Keratinocyte (primary cell): ENCODE data around the gene CCDC3. TPM values are rescaled to one million over a fixed set of nuclear protein-coding genes. Genes with fewer than 3 reads are reported as not detected.

ENCODE experiments used
- DNase-seq: peaks from one replicate; pipeline ENCODE4 v3.0.0-alpha.2; 2011; ENCODE audit warnings: low read depth, missing footprints, low spot score
- FAIRE-seq: peaks from 2 replicates; lab custom pipeline; 2011; peaks lifted over from hg19 to GRCh38; lab: Jason Lieb, UNC
- H2AFZ ChIP-seq: 2 replicates; pipeline ENCODE4 v1.6.0; 2012; ENCODE audit warnings: low read length, control low read depth, inconsistent platforms; ENCODE audit not compliant: control insufficient read depth
- H3K27ac ChIP-seq: 2 replicates; pipeline ENCODE4 v1.5.1; 2011; ENCODE audit warnings: low read length; ENCODE audit not compliant: control insufficient read depth, insufficient read depth
- H3K27me3 ChIP-seq: 3 replicates; pipeline ENCODE4 v1.6.0; 2011; ENCODE audit warnings: low read length; ENCODE audit not compliant: control insufficient read depth, insufficient read depth; ENCODE audit errors: extremely low read depth
- H3K36me3 ChIP-seq, 2 experiments: 2 replicates in 1 of 2; 3 replicates in 1 of 2; pipeline ENCODE4 v1.5.1; 2011; ENCODE audit warnings: low read length in 2 of 2, mild to moderate bottlenecking in 1 of 2; ENCODE audit not compliant: control insufficient read depth in 2 of 2, insufficient read depth in 2 of 2; ENCODE audit errors: extremely low read depth in 1 of 2
- H3K4me1 ChIP-seq: 3 replicates; pipeline ENCODE4 v1.5.1; 2011; ENCODE audit warnings: low read length; ENCODE audit not compliant: control insufficient read depth, insufficient read depth; ENCODE audit errors: extremely low read depth
- H3K4me2 ChIP-seq: 3 replicates; pipeline ENCODE4 v1.6.0; 2011; ENCODE audit warnings: low read depth, low read length; ENCODE audit not compliant: control insufficient read depth, insufficient read depth; ENCODE audit errors: extremely low read depth
- H3K4me3 ChIP-seq, 3 experiments: fragments of 200-600 bp in 1 of 3; sonication (generic) in 1 of 3; 2 replicates in 2 of 3; 3 replicates in 1 of 3; pipeline ENCODE4 v1.5.1; 2011 to 2016; ENCODE audit warnings: low read length in 3 of 3, mild to moderate bottlenecking in 3 of 3, control low read depth in 2 of 3, inconsistent platforms in 1 of 3, low read depth in 1 of 3, mixed read lengths in 1 of 3, mixed run types in 1 of 3, moderate library complexity in 1 of 3; ENCODE audit not compliant: control insufficient read depth in 2 of 3, insufficient read depth in 2 of 3; ENCODE audit errors: extremely low read depth in 1 of 3
- H3K79me2 ChIP-seq: 2 replicates; pipeline ENCODE4 v1.6.0; 2012; ENCODE audit warnings: low read length; ENCODE audit not compliant: control insufficient read depth, insufficient read depth
- H3K9ac ChIP-seq: 3 replicates; pipeline ENCODE4 v1.6.0; 2011; ENCODE audit warnings: low read length; ENCODE audit not compliant: control insufficient read depth, insufficient read depth; ENCODE audit errors: extremely low read depth
- H3K9me1 ChIP-seq: 3 replicates; pipeline ENCODE4 v1.6.0; 2011; ENCODE audit warnings: low read length; ENCODE audit not compliant: control insufficient read depth, insufficient read depth; ENCODE audit errors: extremely low read depth
- H3K9me3 ChIP-seq: 2 replicates; pipeline ENCODE4 v1.5.1; 2012; ENCODE audit warnings: low read depth, low read length; ENCODE audit not compliant: control insufficient read depth
- H4K20me1 ChIP-seq: 3 replicates; pipeline ENCODE4 v1.6.0; 2011; ENCODE audit warnings: low read length; ENCODE audit not compliant: control insufficient read depth, insufficient read depth; ENCODE audit errors: extremely low read depth
- CTCF ChIP-seq, 3 experiments: IDR thresholded peaks in 1 of 3; conservative IDR thresholded peaks in 1 of 3; optimal IDR thresholded peaks in 1 of 3; 2 replicates in 2 of 3; 3 replicates in 1 of 3; pipeline versions ENCODE3 to v1.5.1; 2011; ENCODE audit warnings: low read length in 3 of 3, mild to moderate bottlenecking in 3 of 3, moderate library complexity in 2 of 3, control low read depth in 1 of 3, inconsistent platforms in 1 of 3; ENCODE audit not compliant: insufficient read depth in 2 of 3; ENCODE audit errors: extremely low read depth in 1 of 3
- EZH2 ChIP-seq: IDR thresholded peaks from one replicate; pipeline ENCODE4 v1.6.1; 2012; ENCODE audit warnings: inconsistent platforms, mild to moderate bottlenecking, low read length, moderate library complexity
- dilution Hi-C: fragments of 300-500 bp; cut with MboI; formaldehyde crosslinking; loops from one replicate; pipeline ENCODE4 v1.7.0; 2020; ENCODE audit warnings: low sequenced_read_pairs; ENCODE audit not compliant: extremely low pct_ligation_motif_present
- polyA plus RNA-seq, 5 experiments: library from polyadenylated mRNA; depleted of rRNA in 3 of 5; stranded (reverse) in 3 of 5; stranded (forward) in 1 of 5; unstranded in 1 of 5; fragments of >200 nt; gene quantifications; 1 replicate in 1 of 5; 2 replicates in 3 of 5; 3 replicates in 1 of 5; pipeline versions ENCODE4 v1.2.1 to v1.2.3, GENCODE V29; 2011 to 2012; ENCODE audit warnings: missing spikeins in 2 of 5, low read depth in 1 of 5, low replicate concordance in 1 of 5

Gene CCDC3
- polyA plus RNA-seq, 1 donor (not counting 4 experiments of a cell fraction or from before 2014, with no cell fraction given), result 0.39 TPM

- no peak overlapping the region for H3K27ac ChIP-seq
Measured at GRCh38 chr10:12876266-12876665, 125.2 kb downstream of the CCDC3 start.

GRCh38 chr10:12875100-12875499 is 126.4 kb downstream of the CCDC3 start:
- dilution Hi-C loops, result no loop called here
- Histone ChIP-seq H3K27me3 (peaks cover 4% of the 10 kb centered on the region), H3K9me1 (no peaks in the 10 kb centered on the region), H4K20me1 (no peaks in the 10 kb centered on the region), H3K4me3 (no peak overlapping the region), H3K4me1 (no peaks in the 10 kb centered on the region), H3K9me3 (no peaks in the 10 kb centered on the region), H3K4me2 (no peak overlapping the region), H2AFZ (no peak overlapping the region), H3K9ac (no peak overlapping the region), H3K27ac (no peak overlapping the region), H3K79me2 (no peaks in the 10 kb centered on the region), H3K36me3 (no peaks in the 10 kb centered on the region)
- DNase-seq (no peak), FAIRE-seq (no peak)
- TF ChIP-seq CTCF (optimal IDR thresholded peaks at IDR 0.05 in 1 of 3, IDR thresholded peaks at IDR 0.05 in 1 of 3, conservative IDR thresholded peaks at IDR 0.05 in 1 of 3; ENCODE audit: extremely low read depth in 1 of 3, insufficient read depth in 2 of 3, low read length in 3 of 3), result no peak
- TF ChIP-seq EZH2, result no peak

More at GRCh38 chr10:12876266-12876665, 125.2 kb downstream of the CCDC3 start:
- DNase-seq (no peak), FAIRE-seq (no peak)
- TF ChIP-seq EZH2, result no peak
- TF ChIP-seq CTCF (optimal IDR thresholded peaks at IDR 0.05 in 1 of 3, IDR thresholded peaks at IDR 0.05 in 1 of 3, conservative IDR thresholded peaks at IDR 0.05 in 1 of 3; ENCODE audit: extremely low read depth in 1 of 3, insufficient read depth in 2 of 3, low read length in 3 of 3), result no peak
- no peak overlapping the region for H3K4me2 ChIP-seq
- dilution Hi-C loops, result no loop called here
- H3K9me3 ChIP-seq, result no peaks in the 10 kb centered on the region
- H2AFZ ChIP-seq, result no peak overlapping the region
- no peaks in the 10 kb centered on the region for H3K4me1 ChIP-seq
- no peaks in the 10 kb centered on the region for H4K20me1 ChIP-seq
- no peak overlapping the region for H3K9ac ChIP-seq
- peaks cover 4% of the 10 kb centered on the region for H3K27me3 ChIP-seq
- no peaks in the 10 kb centered on the region for H3K36me3 ChIP-seq
- H3K4me3 ChIP-seq, result no peak overlapping the region
- H3K79me2 ChIP-seq, result no peaks in the 10 kb centered on the region
- H3K9me1 ChIP-seq, result no peaks in the 10 kb centered on the region
